Measurements from ENCODE around the gene ISG15. TPM values are rescaled to one million over a fixed set of nuclear protein-coding genes. Genes with fewer than 3 reads are reported as not detected.

ISG15 gene
- total and polyA plus RNA-seq, 2 of the 13 experiments (the other 11 are each of a cell fraction or from before 2014, with no cell fraction given): 42.1 to 54.9 TPM

- no peak for DNase-seq (ENCODE audit: low spot score)
- FAIRE-seq: no peak
- Histone ChIP-seq H3K9me3 (ENCODE audit: low read length) (no peaks in the 10 kb centered on the region), H3K4me3 (replicated peaks in 1 of 3; ENCODE audit: insufficient read depth in 1 of 3, low read depth in 2 of 3, low read length in 3 of 3) (peak overlapping the region; percentile 11 to 70 (median 58); a peak in 4 of 6 replicates), H3K27me3 (ENCODE audit: control insufficient read depth in 1 of 2, insufficient read depth in 2 of 2, low read length in 2 of 2) (no peaks in the 10 kb centered on the region), H3K4me2 (ENCODE audit: low read depth, low read length) (peak overlapping the region; percentile 93), H3K27ac (ENCODE audit: extremely low read length, insufficient read depth, low read length) (no peak overlapping the region), H3K79me2 (ENCODE audit: insufficient read depth, low read length) (no peaks in the 10 kb centered on the region), H4K20me1 (ENCODE audit: insufficient read depth, low read length) (no peaks in the 10 kb centered on the region), H3K36me3 (replicated peaks in 1 of 2; ENCODE audit: control insufficient read depth in 1 of 2, insufficient read depth in 2 of 2, low read length in 2 of 2) (no peaks in the 10 kb centered on the region), H3K4me1 (ENCODE audit: insufficient read depth, low read length) (peaks cover 43% of the 10 kb centered on the region), H2AFZ (ENCODE audit: low read length) (no peak overlapping the region), H3K9ac (ENCODE audit: insufficient read depth, low read depth, low read length) (peak overlapping the region; percentile 55; the same call in 1 of the 2 replicates)
- CTCF ChIA-PET (ENCODE audit: low intra/inter-chr PET ratio, low total read pairs): interaction anchor here (1.5 to 1.6 kb wide), 4 partner anchors 44 to 80 kb away, joined by 3 to 15 read pairs (median 8); partner anchors contain the start of gene AGRN
- in situ Hi-C loops (cut with HindIII; ENCODE audit: extremely low pct_ligation_motif_present, low pct_unique_long_range_greater_than_20kb) (no loop called here), intact Hi-C loops (cut with micrococcal nuclease; ENCODE audit: unreplicated experiment) (no loop called here)
- no TSS peak for BruUV-seq (replicated peaks)
- no peak for ATAC-seq
- WGBS (ENCODE audit: low lambda C conversion rate): 67% methylated on average over 11 of the region's 24 CpGs
- POLR2A ChIA-PET: interaction anchor here (1.0 to 2.5 kb wide), 10 partner anchors 16 to 66 kb away, joined by 3 to 11 read pairs (median 4); no protein-coding TSS in a partner anchor
- TF ChIP-seq RFX5 (IDR thresholded peaks at IDR 0.05; ENCODE audit: low read depth, low read length): no peak
- TF ChIP-seq ZNF362 (CRISPR knock-in tag; IDR thresholded peaks at IDR 0.05; ENCODE audit: borderline replicate concordance): no peak
- TF ChIP-seq ZBTB46 (CRISPR knock-in tag; IDR thresholded peaks at IDR 0.05; ENCODE audit: borderline replicate concordance): no peak
- no peak for TF ChIP-seq DMAP1 (CRISPR knock-in tag; IDR thresholded peaks at IDR 0.05)
- no peak for TF ChIP-seq PRDM15 (CRISPR knock-in tag; IDR thresholded peaks at IDR 0.05)
- TF ChIP-seq ZNF616 (CRISPR knock-in tag; IDR thresholded peaks at IDR 0.05; ENCODE audit: low read depth): no peak
- TF ChIP-seq NFE2L2 (IDR thresholded peaks at IDR 0.05; ENCODE audit: low read length): no peak
- TF ChIP-seq ZNF564 (CRISPR knock-in tag; IDR thresholded peaks at IDR 0.05): no peak
- TF ChIP-seq ZNF253 (CRISPR knock-in tag; IDR thresholded peaks at IDR 0.05; ENCODE audit: borderline replicate concordance): no peak
- no peak for TF ChIP-seq FIP1L1 (IDR thresholded peaks at IDR 0.05; ENCODE audit: borderline replicate concordance, insufficient read depth, low read depth, low read length)
These were observed 50.1 kb downstream of the ISG15 start for GRCh38 chr1:1063261-1063944.

All from HepG2 (cell line).